ENCODE results near the gene DSTYK. TPM values are rescaled to one million over a fixed set of nuclear protein-coding genes. Genes with fewer than 3 reads are reported as not detected.
"Not testable (repeated sequence)": the region's sequence is repeated elsewhere in the genome, so short reads cannot be mapped to it uniquely, and the experiment has no call there.

DSTYK gene
- total RNA-seq, 1 experiment from 2014 or later: 6.3 TPM

DNA sequence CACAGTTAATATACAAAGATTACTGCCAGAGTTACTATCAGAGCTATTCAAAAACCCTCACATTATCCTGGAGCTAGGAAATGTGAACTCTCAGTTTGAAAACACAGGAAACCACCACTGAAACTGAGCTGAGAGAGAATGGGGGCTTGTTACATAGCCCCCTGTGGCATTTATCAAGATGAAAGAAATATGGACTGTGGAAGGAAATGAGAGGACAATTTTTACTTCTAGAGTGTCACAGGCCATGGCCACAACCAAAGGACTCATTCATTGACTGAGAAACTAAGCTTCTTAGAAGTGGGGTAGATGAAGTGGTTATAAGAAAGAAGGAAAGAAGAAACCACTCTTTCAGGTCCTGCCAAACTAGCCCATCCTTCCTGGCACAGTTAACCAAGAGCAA, 25.3 kb downstream of the DSTYK start:
- no TSS peak for BruUV-seq (replicated peaks)
- H3K4me3 Mint-ChIP-seq (ENCODE audit: unreplicated experiment): no peak overlapping the region
- DNase-seq: no peak
- peaks cover 4% of the 10 kb centered on the region; the same call in 1 of the 2 replicates for H3K4me1 ChIP-seq
- CTCF ChIA-PET: no interaction called here
- H3K9me3 Mint-ChIP-seq (ENCODE audit: unreplicated experiment): no peaks in the 10 kb centered on the region
- no peaks in the 10 kb centered on the region for H3K36me3 ChIP-seq (ENCODE audit: control insufficient read depth, insufficient read depth, low read length)
- intact Hi-C loops (cut with micrococcal nuclease; ENCODE audit: unreplicated experiment): no loop called here
- peaks cover 6% of the 10 kb centered on the region for H3K36me3 Mint-ChIP-seq (ENCODE audit: insufficient read depth, unreplicated experiment)
- H3K4me3 ChIP-seq (ENCODE audit: low read depth, low read length): no peak overlapping the region
- H3K27me3 Mint-ChIP-seq (ENCODE audit: insufficient read depth, unreplicated experiment): no peaks in the 10 kb centered on the region
- H3K4me1 Mint-ChIP-seq (ENCODE audit: low read depth, unreplicated experiment): no peaks in the 10 kb centered on the region
- H3K9me3 ChIP-seq: no peaks in the 10 kb centered on the region
- TF ChIP-seq, protein P1, sequence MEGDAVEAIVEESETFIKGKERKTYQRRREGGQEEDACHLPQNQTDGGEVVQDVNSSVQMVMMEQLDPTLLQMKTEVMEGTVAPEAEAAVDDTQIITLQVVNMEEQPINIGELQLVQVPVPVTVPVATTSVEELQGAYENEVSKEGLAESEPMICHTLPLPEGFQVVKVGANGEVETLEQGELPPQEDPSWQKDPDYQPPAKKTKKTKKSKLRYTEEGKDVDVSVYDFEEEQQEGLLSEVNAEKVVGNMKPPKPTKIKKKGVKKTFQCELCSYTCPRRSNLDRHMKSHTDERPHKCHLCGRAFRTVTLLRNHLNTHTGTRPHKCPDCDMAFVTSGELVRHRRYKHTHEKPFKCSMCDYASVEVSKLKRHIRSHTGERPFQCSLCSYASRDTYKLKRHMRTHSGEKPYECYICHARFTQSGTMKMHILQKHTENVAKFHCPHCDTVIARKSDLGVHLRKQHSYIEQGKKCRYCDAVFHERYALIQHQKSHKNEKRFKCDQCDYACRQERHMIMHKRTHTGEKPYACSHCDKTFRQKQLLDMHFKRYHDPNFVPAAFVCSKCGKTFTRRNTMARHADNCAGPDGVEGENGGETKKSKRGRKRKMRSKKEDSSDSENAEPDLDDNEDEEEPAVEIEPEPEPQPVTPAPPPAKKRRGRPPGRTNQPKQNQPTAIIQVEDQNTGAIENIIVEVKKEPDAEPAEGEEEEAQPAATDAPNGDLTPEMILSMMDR (IDR thresholded peaks at IDR 0.05; ENCODE audit: insufficient read depth in 1 of 2, low read depth in 1 of 2, low read length in 1 of 2, severe bottlenecking in 1 of 2, unreplicated experiment in 1 of 2): no peak
- no peaks in the 10 kb centered on the region for H3K27me3 ChIP-seq (replicated peaks; ENCODE audit: control insufficient read depth, insufficient read depth, low read length)
- no peak overlapping the region for H3K27ac Mint-ChIP-seq (ENCODE audit: unreplicated experiment)
- POLR2A ChIA-PET: no interaction called here

DNA sequence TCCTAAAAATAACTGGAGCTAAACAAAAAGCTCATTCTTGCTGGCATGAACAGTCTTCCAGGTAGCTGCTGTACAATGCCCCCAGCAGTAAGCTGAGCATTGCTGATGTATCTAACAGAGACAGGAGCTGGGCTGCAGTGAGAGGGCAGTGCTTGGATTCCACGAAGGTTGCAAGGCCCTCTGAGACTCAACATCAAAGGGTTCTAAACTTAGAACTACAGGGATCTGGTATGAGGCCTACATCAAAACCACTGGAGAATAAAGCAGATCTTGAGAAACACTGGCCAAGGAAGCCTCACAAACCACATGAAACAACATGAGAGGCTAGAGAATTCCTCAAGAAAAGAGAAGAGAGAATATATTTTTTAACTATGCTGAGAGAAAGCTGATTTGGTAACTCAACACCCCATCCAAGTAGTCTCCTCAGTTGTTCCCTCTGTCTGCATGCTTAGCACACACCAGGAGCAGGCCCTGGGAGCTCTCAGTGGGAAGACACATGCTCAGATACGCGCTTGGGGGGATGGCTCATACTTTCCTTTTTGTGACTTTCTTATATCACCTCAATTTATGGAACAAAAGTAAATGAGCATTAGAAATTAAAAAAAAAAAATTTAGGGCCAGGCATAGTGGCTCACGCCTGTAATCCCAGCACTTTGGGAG, 27.7 kb downstream of the DSTYK start:
- Mint-ChIP-seq H3K27me3 (ENCODE audit: insufficient read depth, unreplicated experiment) (no peaks in the 10 kb centered on the region), H3K27ac (ENCODE audit: unreplicated experiment) (no peak overlapping the region), H3K9me3 (ENCODE audit: unreplicated experiment) (no peaks in the 10 kb centered on the region), H3K4me3 (ENCODE audit: unreplicated experiment) (no peak overlapping the region), H3K4me1 (ENCODE audit: low read depth, unreplicated experiment) (no peaks in the 10 kb centered on the region), H3K36me3 (ENCODE audit: insufficient read depth, unreplicated experiment) (peaks cover 6% of the 10 kb centered on the region)
- no peak for DNase-seq
- H3K9me3 ChIP-seq: no peaks in the 10 kb centered on the region
- ChIA-PET CTCF (no interaction called here), POLR2A (interaction anchor here (0.8 kb wide), 1 partner anchor 63 kb away, joined by 3 read pairs; no protein-coding TSS in a partner anchor)
- TF ChIP-seq, protein P1 (IDR thresholded peaks at IDR 0.05; ENCODE audit: insufficient read depth in 1 of 2, low read depth in 1 of 2, low read length in 1 of 2, severe bottlenecking in 1 of 2, unreplicated experiment in 1 of 2): no peak
- no peak overlapping the region for H3K4me3 ChIP-seq (ENCODE audit: low read depth, low read length)
- peaks cover 4% of the 10 kb centered on the region; the same call in 1 of the 2 replicates for H3K4me1 ChIP-seq
- intact Hi-C loops (cut with micrococcal nuclease; ENCODE audit: unreplicated experiment): no loop called here
- no peaks in the 10 kb centered on the region for H3K27me3 ChIP-seq (replicated peaks; ENCODE audit: control insufficient read depth, insufficient read depth, low read length)
- no TSS peak for BruUV-seq (replicated peaks)
- no peaks in the 10 kb centered on the region for H3K36me3 ChIP-seq (ENCODE audit: control insufficient read depth, insufficient read depth, low read length)

DNA sequence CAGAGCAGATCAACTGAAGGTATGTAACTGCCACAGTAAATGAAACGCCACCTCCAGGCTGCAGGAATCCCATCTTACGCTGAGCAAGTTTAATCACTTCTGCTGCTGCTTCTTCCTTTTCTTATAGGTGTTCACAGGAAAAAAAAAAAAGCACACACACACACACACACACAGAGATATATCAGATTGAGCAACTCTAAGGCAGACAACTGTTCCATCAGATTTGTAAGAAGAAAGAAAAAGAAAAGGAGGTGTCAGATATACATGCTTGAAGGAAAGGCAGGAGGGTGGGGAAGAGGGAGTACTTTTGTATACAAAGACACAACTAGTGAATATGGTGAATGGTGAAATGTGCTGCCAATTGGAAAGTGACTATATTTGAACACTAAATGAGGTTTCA, 28.6 kb downstream of the DSTYK start:
- DNase-seq: no peak
- Histone ChIP-seq H3K4me3 (ENCODE audit: low read depth, low read length) (no peak overlapping the region), H3K9me3 (no peaks in the 10 kb centered on the region), H3K27me3 (replicated peaks; ENCODE audit: control insufficient read depth, insufficient read depth, low read length) (no peaks in the 10 kb centered on the region), H3K36me3 (ENCODE audit: control insufficient read depth, insufficient read depth, low read length) (no peaks in the 10 kb centered on the region), H3K4me1 (peaks cover under 1% of the 10 kb centered on the region; the same call in 1 of the 2 replicates)
- TF ChIP-seq, protein P1 (IDR thresholded peaks at IDR 0.05; ENCODE audit: insufficient read depth in 1 of 2, low read depth in 1 of 2, low read length in 1 of 2, severe bottlenecking in 1 of 2, unreplicated experiment in 1 of 2): no peak
- H3K27me3 Mint-ChIP-seq (ENCODE audit: insufficient read depth, unreplicated experiment): no peaks in the 10 kb centered on the region
- no peak overlapping the region for H3K27ac Mint-ChIP-seq (ENCODE audit: unreplicated experiment)
- no peaks in the 10 kb centered on the region for H3K4me1 Mint-ChIP-seq (ENCODE audit: low read depth, unreplicated experiment)
- no TSS peak for BruUV-seq (replicated peaks)
- CTCF ChIA-PET: no interaction called here
- POLR2A ChIA-PET: no interaction called here
- no peak overlapping the region for H3K4me3 Mint-ChIP-seq (ENCODE audit: unreplicated experiment)
- intact Hi-C loops (cut with micrococcal nuclease; ENCODE audit: unreplicated experiment): no loop called here
- no peaks in the 10 kb centered on the region for H3K9me3 Mint-ChIP-seq (ENCODE audit: unreplicated experiment)
- peaks cover 6% of the 10 kb centered on the region for H3K36me3 Mint-ChIP-seq (ENCODE audit: insufficient read depth, unreplicated experiment)

DNA sequence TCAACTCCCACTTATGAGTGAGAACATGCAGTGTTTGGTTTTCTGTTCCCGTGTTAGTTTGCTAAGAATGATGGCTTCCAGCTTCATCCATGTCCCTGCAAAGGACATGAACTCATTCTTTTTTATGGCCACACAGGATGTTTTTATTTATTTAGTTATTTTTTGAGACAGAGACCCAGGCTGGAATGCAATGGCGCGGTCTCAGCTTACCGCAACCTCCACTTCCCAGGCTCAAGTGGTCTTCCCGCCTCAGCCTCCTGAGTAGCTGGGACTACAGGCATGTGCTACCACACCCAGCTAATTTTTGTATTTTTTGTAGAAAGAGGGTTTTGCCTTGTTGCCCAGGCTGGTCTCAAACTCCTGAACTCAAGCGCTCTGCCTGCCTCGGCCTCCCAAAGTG, 31.2 kb downstream of the DSTYK start:
- CTCF ChIA-PET; H3K4me3 Mint-ChIP-seq (ENCODE audit: unreplicated experiment); intact Hi-C loops (cut with micrococcal nuclease; ENCODE audit: unreplicated experiment); POLR2A ChIA-PET; H3K27me3 ChIP-seq (replicated peaks; ENCODE audit: control insufficient read depth, insufficient read depth, low read length); BruUV-seq (replicated peaks); H3K27me3 Mint-ChIP-seq (ENCODE audit: insufficient read depth, unreplicated experiment); H3K4me1 Mint-ChIP-seq (ENCODE audit: low read depth, unreplicated experiment); H3K27ac Mint-ChIP-seq (ENCODE audit: unreplicated experiment); H3K36me3 ChIP-seq (ENCODE audit: control insufficient read depth, insufficient read depth, low read length); H3K4me1 ChIP-seq; DNase-seq; H3K9me3 ChIP-seq; H3K36me3 Mint-ChIP-seq (ENCODE audit: insufficient read depth, unreplicated experiment); H3K4me3 ChIP-seq (ENCODE audit: low read depth, low read length); H3K9me3 Mint-ChIP-seq (ENCODE audit: unreplicated experiment): not testable (repeated sequence)
